ENCODE data around the gene HSP90AB1. TPM values are rescaled to one million over a fixed set of nuclear protein-coding genes. Genes with fewer than 3 reads are reported as not detected.

The HSP90AB1 gene
- total RNA-seq, 1 donor from 2014 or later: 914 TPM

DNA sequence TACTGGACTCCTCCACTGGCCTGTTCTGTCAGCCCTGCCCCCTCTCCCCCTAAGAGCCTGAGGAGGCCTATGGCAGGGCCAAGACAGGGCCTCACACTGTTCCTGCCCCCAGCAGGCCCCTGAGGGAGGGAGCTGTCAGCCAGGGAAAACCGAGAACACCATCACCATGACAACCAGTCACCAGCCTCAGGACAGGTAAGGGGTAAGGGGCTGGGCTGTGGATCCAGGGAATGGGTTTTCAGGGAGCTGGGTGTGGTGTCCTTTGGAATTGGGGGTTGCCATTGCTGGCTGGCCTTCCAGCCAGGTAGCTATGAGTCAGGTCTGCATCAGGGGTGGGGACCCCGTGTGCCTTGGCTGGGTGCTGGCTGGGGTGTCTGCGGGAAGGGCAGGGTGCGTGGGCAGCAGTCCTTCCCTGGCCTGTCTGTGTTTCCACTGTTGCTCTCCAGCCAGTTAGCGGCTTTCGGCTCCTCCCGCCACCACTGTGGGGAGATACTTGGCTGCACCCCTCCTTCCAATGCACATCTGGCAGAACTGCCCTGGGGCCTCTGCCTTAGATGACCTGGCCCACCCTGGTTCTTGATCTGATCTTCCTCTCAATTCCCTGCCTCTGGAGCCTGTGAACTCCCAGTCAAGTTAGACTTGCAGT lies 19.6 kb upstream of the HSP90AB1 start:
- no peaks in the 10 kb centered on the region for H3K36me3 ChIP-seq (ENCODE audit: insufficient read depth, low read length)
- DNase-seq (ENCODE audit: low read depth) (no peak), FAIRE-seq (no peak)
- H2AFZ ChIP-seq (ENCODE audit: low read depth, low read length): no peak overlapping the region
- H3K27ac ChIP-seq (ENCODE audit: low read depth, low read length): no peak overlapping the region
- no peaks in the 10 kb centered on the region for H3K27me3 ChIP-seq (ENCODE audit: insufficient read depth, low read length)
- Mint-ChIP-seq H3K27me3 (ENCODE audit: low read depth, unreplicated experiment) (peaks cover 16% of the 10 kb centered on the region), H3K4me3 (ENCODE audit: unreplicated experiment) (no peak overlapping the region), H3K9me3 (ENCODE audit: unreplicated experiment) (no peaks in the 10 kb centered on the region), H3K27ac (ENCODE audit: unreplicated experiment) (no peak overlapping the region), H3K4me1 (ENCODE audit: low read depth, unreplicated experiment) (peaks cover 15% of the 10 kb centered on the region), H3K36me3 (ENCODE audit: low read depth, unreplicated experiment) (peaks cover 5% of the 10 kb centered on the region)
- H3K79me2 ChIP-seq (ENCODE audit: insufficient read depth, low read length): no peaks in the 10 kb centered on the region
- TF ChIP-seq CTCF (IDR thresholded peaks at IDR 0.05; ENCODE audit: insufficient read depth, low read depth, low read length): no peak
- no peak for TF ChIP-seq EZH2 (IDR thresholded peaks at IDR 0.05; ENCODE audit: insufficient read depth, low read length)
- peaks cover 17% of the 10 kb centered on the region for H3K4me1 ChIP-seq (ENCODE audit: insufficient read depth, low read length)
- peaks cover 16% of the 10 kb centered on the region for H4K20me1 ChIP-seq (ENCODE audit: insufficient read depth, low read length)
- no peak overlapping the region for H3K4me2 ChIP-seq (ENCODE audit: low read length)
- no peak overlapping the region for H3K4me3 ChIP-seq (ENCODE audit: insufficient read depth, low read depth, low read length)
- no peak overlapping the region for H3K9ac ChIP-seq (ENCODE audit: low read length)
- H3K9me3 ChIP-seq (ENCODE audit: insufficient read depth, low read depth, low read length): no peaks in the 10 kb centered on the region

GRCh38 chr6:44228031-44228430 lies 18.9 kb upstream of the HSP90AB1 start:
- TF ChIP-seq CTCF (IDR thresholded peaks at IDR 0.05; ENCODE audit: insufficient read depth, low read depth, low read length) (no peak), EZH2 (IDR thresholded peaks at IDR 0.05; ENCODE audit: insufficient read depth, low read length) (no peak)

GRCh38 chr6:44228433-44228832 lies 18.5 kb upstream of the HSP90AB1 start:
- peaks cover 18% of the 10 kb centered on the region for H3K27me3 Mint-ChIP-seq (ENCODE audit: low read depth, unreplicated experiment)
- Histone ChIP-seq H3K36me3 (ENCODE audit: insufficient read depth, low read length) (no peaks in the 10 kb centered on the region), H2AFZ (ENCODE audit: low read depth, low read length) (no peak overlapping the region), H3K4me3 (ENCODE audit: insufficient read depth, low read depth, low read length) (no peak overlapping the region), H3K9ac (ENCODE audit: low read length) (no peak overlapping the region), H3K79me2 (ENCODE audit: insufficient read depth, low read length) (no peaks in the 10 kb centered on the region), H4K20me1 (ENCODE audit: insufficient read depth, low read length) (peaks cover 16% of the 10 kb centered on the region), H3K27me3 (ENCODE audit: insufficient read depth, low read length) (no peaks in the 10 kb centered on the region), H3K9me3 (ENCODE audit: insufficient read depth, low read depth, low read length) (no peaks in the 10 kb centered on the region), H3K4me2 (ENCODE audit: low read length) (no peak overlapping the region), H3K27ac (ENCODE audit: low read depth, low read length) (no peak overlapping the region), H3K4me1 (ENCODE audit: insufficient read depth, low read length) (peaks cover 11% of the 10 kb centered on the region)
- H3K9me3 Mint-ChIP-seq (ENCODE audit: unreplicated experiment): no peaks in the 10 kb centered on the region
- H3K36me3 Mint-ChIP-seq (ENCODE audit: low read depth, unreplicated experiment): peaks cover 5% of the 10 kb centered on the region
- no peak for DNase-seq (ENCODE audit: low read depth)
- no peak for FAIRE-seq
- H3K27ac Mint-ChIP-seq (ENCODE audit: unreplicated experiment): no peak overlapping the region
- peaks cover 10% of the 10 kb centered on the region for H3K4me1 Mint-ChIP-seq (ENCODE audit: low read depth, unreplicated experiment)
- TF ChIP-seq CTCF (IDR thresholded peaks at IDR 0.05; ENCODE audit: insufficient read depth, low read depth, low read length) (no peak), EZH2 (IDR thresholded peaks at IDR 0.05; ENCODE audit: insufficient read depth, low read length) (no peak)
- H3K4me3 Mint-ChIP-seq (ENCODE audit: unreplicated experiment): no peak overlapping the region

More at GRCh38 chr6:44228031-44228430, 18.9 kb upstream of the HSP90AB1 start:
- Histone ChIP-seq H4K20me1 (ENCODE audit: insufficient read depth, low read length) (peaks cover 16% of the 10 kb centered on the region), H3K36me3 (ENCODE audit: insufficient read depth, low read length) (no peaks in the 10 kb centered on the region), H3K4me1 (ENCODE audit: insufficient read depth, low read length) (peaks cover 12% of the 10 kb centered on the region), H3K4me2 (ENCODE audit: low read length) (no peak overlapping the region), H2AFZ (ENCODE audit: low read depth, low read length) (no peak overlapping the region), H3K27ac (ENCODE audit: low read depth, low read length) (no peak overlapping the region), H3K9me3 (ENCODE audit: insufficient read depth, low read depth, low read length) (no peaks in the 10 kb centered on the region), H3K9ac (ENCODE audit: low read length) (no peak overlapping the region), H3K79me2 (ENCODE audit: insufficient read depth, low read length) (no peaks in the 10 kb centered on the region), H3K27me3 (ENCODE audit: insufficient read depth, low read length) (no peaks in the 10 kb centered on the region), H3K4me3 (ENCODE audit: insufficient read depth, low read depth, low read length) (no peak overlapping the region)
- H3K27ac Mint-ChIP-seq (ENCODE audit: unreplicated experiment): no peak overlapping the region
- H3K27me3 Mint-ChIP-seq (ENCODE audit: low read depth, unreplicated experiment): peaks cover 18% of the 10 kb centered on the region
- H3K4me3 Mint-ChIP-seq (ENCODE audit: unreplicated experiment): no peak overlapping the region
- peaks cover 5% of the 10 kb centered on the region for H3K36me3 Mint-ChIP-seq (ENCODE audit: low read depth, unreplicated experiment)
- peaks cover 10% of the 10 kb centered on the region for H3K4me1 Mint-ChIP-seq (ENCODE audit: low read depth, unreplicated experiment)
- DNase-seq (ENCODE audit: low read depth): no peak
- no peak for FAIRE-seq
- no peaks in the 10 kb centered on the region for H3K9me3 Mint-ChIP-seq (ENCODE audit: unreplicated experiment)

Measured in astrocyte (in vitro differentiated cells and primary cell).